NOMO-1 treated with dmso at 0.1 percent for 144 hours (cell line): ENCODE results near the gene INTS11.

Experiments used
- DNase-seq: peaks from one replicate; lab custom pipeline; 2025; ENCODE audit not compliant: unreplicated experiment; lab: John Stamatoyannopoulos, UW

The INTS11 gene

DNA sequence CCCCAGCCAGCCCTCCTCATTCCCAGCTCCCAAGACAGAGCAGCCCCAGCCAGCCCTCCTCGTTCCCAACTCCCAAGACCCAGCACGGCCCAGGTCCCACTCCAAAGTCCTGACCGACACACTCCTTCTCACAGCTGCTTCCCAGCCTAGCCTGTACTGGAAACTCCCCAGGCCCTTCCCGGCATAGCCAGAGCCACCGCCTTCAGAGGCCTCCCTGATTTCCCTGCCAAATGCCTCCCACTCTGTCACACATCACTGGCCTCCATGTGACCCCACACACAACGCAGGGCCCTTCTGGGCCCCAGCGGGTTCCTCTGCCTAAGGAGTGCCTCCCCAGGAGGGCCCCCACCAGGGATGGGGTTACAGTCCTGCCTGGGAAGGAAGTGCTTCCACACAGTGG lies 53.6 kb downstream of the INTS11 start:
- DNase-seq, result no peak

DNA sequence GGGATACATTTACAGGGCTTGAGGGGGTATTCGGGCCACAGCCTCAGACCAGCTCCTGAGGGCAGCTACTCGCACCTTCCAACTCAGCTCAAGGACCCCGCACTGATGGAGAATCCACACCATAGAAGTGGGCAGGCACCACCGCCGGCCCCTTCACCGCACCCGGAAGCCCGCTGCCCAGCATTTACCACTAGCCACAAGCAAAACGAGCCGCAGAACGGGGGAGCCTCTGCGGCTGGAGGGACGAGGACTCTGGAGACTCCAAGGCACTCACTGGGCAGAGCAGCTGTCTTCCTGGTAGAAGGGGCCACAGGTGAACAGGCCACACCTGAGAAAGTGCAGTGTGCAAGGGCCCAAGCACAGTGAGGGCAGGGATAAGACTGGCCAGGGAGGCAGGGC lies 56.2 kb downstream of the INTS11 start:
- DNase-seq, result no peak

DNA sequence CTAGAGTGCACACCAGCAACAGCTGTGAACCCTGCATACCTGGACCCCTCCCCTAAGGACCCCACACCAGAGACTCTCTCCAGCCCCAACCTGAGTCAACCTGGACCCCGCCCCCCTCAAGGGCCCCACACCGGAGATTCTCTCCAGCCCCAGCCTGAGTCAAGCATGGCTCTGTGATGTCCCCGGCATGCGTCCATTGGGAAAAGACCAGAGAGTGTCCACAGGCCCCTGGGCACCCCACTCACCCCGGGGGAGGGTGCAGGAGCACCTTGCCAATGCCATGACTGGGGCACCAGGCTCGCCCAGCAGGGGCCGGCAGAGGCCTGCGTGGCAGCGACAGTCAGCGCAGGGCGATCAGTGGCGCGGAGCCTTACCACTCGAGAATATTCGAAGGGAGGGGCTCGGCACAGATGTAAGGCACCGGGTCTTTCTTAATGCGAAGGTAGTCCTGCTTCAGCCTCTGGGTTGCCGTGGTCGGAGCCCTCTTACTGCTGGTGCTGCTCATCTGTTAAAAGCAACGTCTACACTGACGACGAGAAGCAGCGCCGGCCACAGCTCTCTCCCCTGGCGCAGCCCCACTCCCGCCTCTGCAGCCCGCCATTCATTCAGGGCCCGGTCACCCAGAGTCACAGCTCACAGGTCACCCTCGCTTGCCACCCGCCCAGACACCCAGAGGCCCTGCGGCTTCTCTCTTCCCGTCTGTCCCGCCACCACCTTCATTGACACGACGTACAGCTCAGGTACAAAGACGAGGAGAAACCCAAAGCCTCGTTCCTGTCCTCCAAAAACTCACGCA lies 56.8 kb downstream of the INTS11 start:
- DNase-seq, result no peak

DNA sequence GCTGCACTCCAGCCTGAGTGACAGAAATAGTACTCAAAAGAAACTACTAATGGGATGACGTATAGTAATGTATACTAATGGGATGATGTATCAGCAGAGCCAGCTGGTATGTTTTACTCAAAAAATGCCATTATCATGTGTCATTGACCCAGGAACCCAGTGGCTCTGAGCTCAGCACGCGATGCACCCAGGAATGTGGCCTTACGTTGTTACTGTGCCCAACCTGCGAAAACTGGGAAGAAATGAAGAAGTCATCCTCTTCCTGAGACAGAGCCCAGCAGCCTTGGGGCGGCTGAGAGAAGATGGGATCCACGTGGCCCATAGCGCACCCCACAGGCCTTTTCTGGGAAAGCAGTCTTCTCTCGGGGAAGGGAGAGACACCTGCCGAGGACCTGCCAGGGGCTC lies 59.6 kb downstream of the INTS11 start:
- no peak for DNase-seq

DNA sequence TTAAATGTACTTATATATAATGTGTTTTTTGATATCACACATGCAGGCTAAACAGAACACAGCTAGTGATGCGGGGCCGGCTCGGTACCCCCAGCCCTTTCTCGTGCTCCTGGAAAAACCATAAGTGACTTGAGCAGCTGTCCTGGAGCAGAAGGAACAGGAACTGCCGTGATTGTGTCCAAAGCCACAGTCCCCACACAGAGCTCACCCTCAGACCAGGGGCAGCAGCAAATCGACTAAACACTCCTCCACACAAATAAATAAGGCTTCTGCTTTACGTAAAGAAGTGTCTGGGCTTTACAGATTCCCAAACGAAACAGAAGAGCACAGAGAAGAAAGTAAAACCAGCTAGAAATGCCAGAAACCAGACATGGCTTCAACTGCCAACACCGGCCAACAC lies 60.4 kb downstream of the INTS11 start:
- DNase-seq, result no peak

DNA sequence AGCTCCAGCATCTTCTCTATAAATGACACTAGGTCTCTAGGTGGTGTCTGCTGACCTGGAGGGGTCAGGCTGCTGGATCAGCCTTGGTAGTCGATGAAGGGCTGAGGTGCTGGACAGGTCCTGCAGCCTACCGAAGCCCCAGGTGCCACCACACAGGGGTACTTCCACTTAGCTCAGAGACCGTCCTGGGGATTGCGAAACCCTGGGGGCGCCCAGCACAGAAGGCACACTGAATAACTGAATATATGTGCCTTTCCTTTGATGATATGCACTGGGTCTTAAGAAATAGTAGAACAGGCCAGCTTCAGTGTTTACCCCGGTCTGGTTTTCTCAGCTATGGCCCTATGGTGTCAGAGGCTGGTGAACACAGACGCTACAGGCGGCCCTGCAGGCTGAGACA lies 61.7 kb downstream of the INTS11 start:
- no peak for DNase-seq

DNA sequence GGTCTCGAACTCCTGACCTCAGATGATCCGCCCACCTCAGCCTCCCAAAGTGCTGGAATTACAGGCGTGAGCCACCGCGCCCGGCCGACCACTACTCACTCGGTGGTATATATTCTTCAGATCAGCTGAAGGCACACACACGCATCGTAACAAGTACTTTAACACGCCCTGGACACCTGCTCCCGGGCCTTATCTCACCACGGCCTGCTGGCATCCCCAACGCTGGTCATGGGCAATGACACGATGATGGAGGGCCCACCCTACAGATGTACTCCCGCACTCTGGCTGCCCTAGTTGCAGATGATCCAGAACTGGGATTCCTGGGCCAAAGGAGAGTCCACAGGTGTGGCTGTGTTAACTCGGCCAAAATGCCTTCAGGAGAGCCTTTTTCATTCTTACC lies 62.4 kb downstream of the INTS11 start:
- DNase-seq, result no peak
